ENCODE data around the gene PRKN. TPM values are rescaled to one million over a fixed set of nuclear protein-coding genes. Genes with fewer than 3 reads are reported as not detected.
A peak's percentile ranks its signal among the peaks of the same experiment; 100 is the strongest.
"Not testable (repeated sequence)": the region's sequence is repeated elsewhere in the genome, so short reads cannot be mapped to it uniquely, and the experiment has no call there.

PRKN gene
- total RNA-seq, 1 donor from 2014 or later, result 1.3 TPM

GRCh38 chr6:161498359-161498758 is 1229.2 kb downstream of the PRKN start:
- no peaks in the 10 kb centered on the region for H3K36me3 ChIP-seq (ENCODE audit: insufficient read depth, low read length)
- H3K4me2 ChIP-seq (ENCODE audit: low read length), result no peak overlapping the region
- H3K27me3 ChIP-seq (ENCODE audit: insufficient read depth, low read length), result no peaks in the 10 kb centered on the region
- H3K27ac Mint-ChIP-seq (ENCODE audit: unreplicated experiment), result peak overlapping the region; percentile 11
- no peaks in the 10 kb centered on the region for H3K79me2 ChIP-seq (ENCODE audit: insufficient read depth, low read length)
- no peaks in the 10 kb centered on the region for H3K36me3 Mint-ChIP-seq (ENCODE audit: low read depth, unreplicated experiment)
- peaks cover 5% of the 10 kb centered on the region for H3K27me3 Mint-ChIP-seq (ENCODE audit: low read depth, unreplicated experiment)
- no peaks in the 10 kb centered on the region for H3K4me1 ChIP-seq (ENCODE audit: insufficient read depth, low read length)
- H3K9ac ChIP-seq (ENCODE audit: low read length), result no peak overlapping the region
- no peaks in the 10 kb centered on the region for H4K20me1 ChIP-seq (ENCODE audit: insufficient read depth, low read length)
- FAIRE-seq (no peak), DNase-seq (ENCODE audit: low read depth) (peak; percentile 63)
- H2AFZ ChIP-seq (ENCODE audit: low read depth, low read length), result peak overlapping the region; percentile 60
- no peak overlapping the region for H3K4me3 Mint-ChIP-seq (ENCODE audit: unreplicated experiment)
- H3K9me3 ChIP-seq (ENCODE audit: insufficient read depth, low read depth, low read length), result no peaks in the 10 kb centered on the region
- peaks cover 9% of the 10 kb centered on the region for H3K4me1 Mint-ChIP-seq (ENCODE audit: low read depth, unreplicated experiment)
- H3K4me3 ChIP-seq (ENCODE audit: insufficient read depth, low read depth, low read length), result no peak overlapping the region
- no peak for TF ChIP-seq EZH2 (IDR thresholded peaks at IDR 0.05; ENCODE audit: insufficient read depth, low read length)
- no peak overlapping the region for H3K27ac ChIP-seq (ENCODE audit: low read depth, low read length)
- H3K9me3 Mint-ChIP-seq (ENCODE audit: unreplicated experiment), result no peaks in the 10 kb centered on the region

- H3K27me3 ChIP-seq (ENCODE audit: insufficient read depth, low read length), result no peaks in the 10 kb centered on the region
- H4K20me1 ChIP-seq (ENCODE audit: insufficient read depth, low read length), result no peaks in the 10 kb centered on the region
- H3K9me3 ChIP-seq (ENCODE audit: insufficient read depth, low read depth, low read length), result no peaks in the 10 kb centered on the region
- H3K4me2 ChIP-seq (ENCODE audit: low read length), result no peak overlapping the region
- no peak overlapping the region for H3K27ac ChIP-seq (ENCODE audit: low read depth, low read length)
- H3K9ac ChIP-seq (ENCODE audit: low read length), result no peak overlapping the region
- TF ChIP-seq CTCF (IDR thresholded peaks at IDR 0.05; ENCODE audit: insufficient read depth, low read depth, low read length) (no peak), EZH2 (IDR thresholded peaks at IDR 0.05; ENCODE audit: insufficient read depth, low read length) (no peak)
- Mint-ChIP-seq H3K27me3 (ENCODE audit: low read depth, unreplicated experiment) (peaks cover 4% of the 10 kb centered on the region), H3K27ac (ENCODE audit: unreplicated experiment) (no peak overlapping the region), H3K9me3 (ENCODE audit: unreplicated experiment) (no peaks in the 10 kb centered on the region), H3K4me3 (ENCODE audit: unreplicated experiment) (no peak overlapping the region), H3K4me1 (ENCODE audit: low read depth, unreplicated experiment) (peaks cover 9% of the 10 kb centered on the region), H3K36me3 (ENCODE audit: low read depth, unreplicated experiment) (no peaks in the 10 kb centered on the region)
- no peaks in the 10 kb centered on the region for H3K4me1 ChIP-seq (ENCODE audit: insufficient read depth, low read length)
- no peak overlapping the region for H3K4me3 ChIP-seq (ENCODE audit: insufficient read depth, low read depth, low read length)
- FAIRE-seq (no peak), DNase-seq (ENCODE audit: low read depth) (no peak)
- no peak overlapping the region for H2AFZ ChIP-seq (ENCODE audit: low read depth, low read length)
- H3K79me2 ChIP-seq (ENCODE audit: insufficient read depth, low read length), result no peaks in the 10 kb centered on the region
- no peaks in the 10 kb centered on the region for H3K36me3 ChIP-seq (ENCODE audit: insufficient read depth, low read length)
These were observed 1230.6 kb downstream of the PRKN start for GRCh38 chr6:161496941-161497340.

GRCh38 chr6:161496271-161496670 is 1231.3 kb downstream of the PRKN start:
- H3K27me3 Mint-ChIP-seq (ENCODE audit: low read depth, unreplicated experiment); H3K27ac ChIP-seq (ENCODE audit: low read depth, low read length); H3K36me3 Mint-ChIP-seq (ENCODE audit: low read depth, unreplicated experiment); H3K9ac ChIP-seq (ENCODE audit: low read length); H3K4me1 Mint-ChIP-seq (ENCODE audit: low read depth, unreplicated experiment); H3K79me2 ChIP-seq (ENCODE audit: insufficient read depth, low read length); H3K4me1 ChIP-seq (ENCODE audit: insufficient read depth, low read length); H4K20me1 ChIP-seq (ENCODE audit: insufficient read depth, low read length); H3K9me3 Mint-ChIP-seq (ENCODE audit: unreplicated experiment); DNase-seq (ENCODE audit: low read depth); H3K4me2 ChIP-seq (ENCODE audit: low read length); H3K9me3 ChIP-seq (ENCODE audit: insufficient read depth, low read depth, low read length); H3K4me3 Mint-ChIP-seq (ENCODE audit: unreplicated experiment); H3K36me3 ChIP-seq (ENCODE audit: insufficient read depth, low read length); FAIRE-seq; H3K27me3 ChIP-seq (ENCODE audit: insufficient read depth, low read length); H3K4me3 ChIP-seq (ENCODE audit: insufficient read depth, low read depth, low read length); H3K27ac Mint-ChIP-seq (ENCODE audit: unreplicated experiment); H2AFZ ChIP-seq (ENCODE audit: low read depth, low read length): not testable (repeated sequence)

GRCh38 chr6:161494566-161494965 is 1233.0 kb downstream of the PRKN start:
- no peak overlapping the region for H3K27ac Mint-ChIP-seq (ENCODE audit: unreplicated experiment)
- H3K4me3 ChIP-seq (ENCODE audit: insufficient read depth, low read depth, low read length), result no peak overlapping the region
- H4K20me1 ChIP-seq (ENCODE audit: insufficient read depth, low read length), result no peaks in the 10 kb centered on the region
- no peaks in the 10 kb centered on the region for H3K9me3 Mint-ChIP-seq (ENCODE audit: unreplicated experiment)
- H3K4me1 ChIP-seq (ENCODE audit: insufficient read depth, low read length), result no peaks in the 10 kb centered on the region
- DNase-seq (ENCODE audit: low read depth) (no peak), FAIRE-seq (no peak)
- TF ChIP-seq EZH2 (IDR thresholded peaks at IDR 0.05; ENCODE audit: insufficient read depth, low read length) (no peak), CTCF (IDR thresholded peaks at IDR 0.05; ENCODE audit: insufficient read depth, low read depth, low read length) (no peak)
- no peaks in the 10 kb centered on the region for H3K36me3 ChIP-seq (ENCODE audit: insufficient read depth, low read length)
- no peaks in the 10 kb centered on the region for H3K79me2 ChIP-seq (ENCODE audit: insufficient read depth, low read length)
- H3K27me3 ChIP-seq (ENCODE audit: insufficient read depth, low read length), result no peaks in the 10 kb centered on the region
- H3K9ac ChIP-seq (ENCODE audit: low read length), result no peak overlapping the region
- no peak overlapping the region for H3K4me2 ChIP-seq (ENCODE audit: low read length)
- no peaks in the 10 kb centered on the region for H3K9me3 ChIP-seq (ENCODE audit: insufficient read depth, low read depth, low read length)
- H3K27ac ChIP-seq (ENCODE audit: low read depth, low read length), result no peak overlapping the region
- H3K4me1 Mint-ChIP-seq (ENCODE audit: low read depth, unreplicated experiment), result peaks cover 9% of the 10 kb centered on the region
- H3K27me3 Mint-ChIP-seq (ENCODE audit: low read depth, unreplicated experiment), result no peaks in the 10 kb centered on the region
- H2AFZ ChIP-seq (ENCODE audit: low read depth, low read length), result no peak overlapping the region
- H3K4me3 Mint-ChIP-seq (ENCODE audit: unreplicated experiment), result no peak overlapping the region
- H3K36me3 Mint-ChIP-seq (ENCODE audit: low read depth, unreplicated experiment), result no peaks in the 10 kb centered on the region
